GM21447 (cell line): ENCODE measurements around the gene VSTM2B.

ENCODE experiments used
- ATAC-seq: cut with Tn5 transposase; IDR thresholded peaks from one replicate; pipeline ENCODE4 v1.9.1; 2021; ENCODE audit not compliant: unreplicated experiment

VSTM2B gene

DNA sequence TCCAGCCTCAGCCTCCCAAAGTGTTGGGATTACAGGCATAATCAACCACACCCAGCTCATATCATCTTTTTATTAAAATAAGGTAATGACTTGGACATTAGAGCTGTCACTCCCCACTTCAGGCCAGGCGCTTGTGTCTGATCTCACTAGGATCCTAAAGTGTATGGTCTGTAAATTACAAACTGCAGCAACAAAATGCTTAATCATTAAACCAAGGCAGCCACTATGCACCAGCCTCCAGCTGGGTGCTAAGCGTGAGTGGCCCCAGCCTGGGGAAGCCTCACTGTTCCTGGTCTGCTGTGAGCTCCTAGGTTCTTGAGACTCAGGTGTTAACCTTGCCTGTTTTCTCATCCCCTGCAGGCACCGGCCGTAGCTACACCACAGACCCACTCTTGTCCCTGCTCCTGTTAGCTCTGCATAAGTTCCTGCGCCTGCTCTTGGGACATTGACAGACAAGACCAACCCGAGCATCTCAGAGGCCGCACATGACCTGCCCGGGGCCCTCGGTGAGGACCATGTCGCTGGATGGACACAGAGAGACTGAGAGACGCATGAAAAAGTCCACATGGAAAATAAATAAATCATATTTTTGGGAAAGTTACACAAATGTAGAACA lies 37.8 kb downstream of the VSTM2B start:
- no peak for ATAC-seq

DNA sequence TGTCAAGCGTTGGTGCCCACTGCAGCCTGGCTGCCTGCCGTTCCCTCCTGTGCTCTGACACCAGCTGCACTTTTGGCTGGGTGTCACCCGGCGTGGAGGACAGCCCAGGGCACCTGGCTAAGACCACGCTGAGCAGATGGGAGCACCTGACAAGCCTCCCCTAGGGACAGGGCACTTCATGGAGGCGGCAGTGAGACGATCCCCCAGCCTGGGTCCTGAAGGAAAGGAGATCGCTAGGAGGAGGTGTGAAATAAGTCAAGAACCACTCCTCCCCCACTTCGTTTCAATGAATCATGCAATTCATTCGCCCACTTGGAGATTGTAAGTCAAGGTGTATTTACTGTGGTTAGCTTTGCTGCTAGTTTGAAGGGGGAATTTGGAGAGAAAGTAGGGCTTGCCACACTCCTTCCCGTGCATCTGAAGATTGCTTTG lies 38.8 kb downstream of the VSTM2B start:
- ATAC-seq, result no peak

DNA sequence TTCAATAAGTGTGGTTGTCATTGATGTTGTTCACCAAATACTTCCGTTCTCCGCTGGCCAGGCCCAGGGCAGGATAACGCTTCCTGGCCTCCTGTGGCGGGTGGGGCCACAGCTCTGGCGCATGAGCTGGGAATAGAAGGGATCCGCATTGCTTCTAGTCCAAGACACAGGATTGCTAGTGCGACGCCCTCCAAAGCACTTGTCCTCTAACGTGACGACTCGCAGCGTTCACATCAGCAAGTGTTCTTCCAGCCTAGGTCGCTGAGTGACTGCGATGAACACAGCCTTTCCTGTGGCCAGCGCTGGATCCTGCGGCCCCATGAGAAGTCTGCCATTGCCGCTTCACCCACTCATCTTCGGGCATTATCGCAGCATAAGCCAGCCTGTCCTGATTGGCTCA lies 39.4 kb downstream of the VSTM2B start:
- no peak for ATAC-seq

DNA sequence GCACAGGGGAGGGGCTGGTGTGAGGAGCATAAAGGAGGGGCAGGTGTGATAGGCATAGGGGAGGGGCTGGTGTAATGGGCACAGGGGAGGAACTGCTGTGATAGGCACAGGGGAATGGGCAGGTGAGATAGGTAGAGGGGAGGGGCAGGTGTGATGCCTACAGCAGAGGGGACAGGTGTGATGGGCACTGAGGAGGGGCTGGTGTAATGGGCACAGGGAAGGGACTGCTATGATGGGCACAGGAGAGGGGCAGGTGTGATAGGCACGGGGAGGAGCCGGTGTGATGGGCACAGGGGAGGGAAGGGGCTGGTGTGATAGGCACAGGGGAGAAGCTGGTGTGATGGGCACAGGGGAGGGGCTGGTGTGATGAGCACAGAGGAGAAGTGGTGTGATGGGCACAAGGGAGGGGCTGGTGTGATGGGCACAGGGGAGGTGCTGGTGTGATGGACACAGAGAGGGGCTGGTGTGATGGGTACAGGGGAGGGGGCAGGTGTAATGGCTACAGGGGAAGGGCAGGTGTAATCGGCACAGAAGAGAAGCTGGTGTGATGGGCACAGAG lies 40.8 kb downstream of the VSTM2B start:
- no peak for ATAC-seq

DNA sequence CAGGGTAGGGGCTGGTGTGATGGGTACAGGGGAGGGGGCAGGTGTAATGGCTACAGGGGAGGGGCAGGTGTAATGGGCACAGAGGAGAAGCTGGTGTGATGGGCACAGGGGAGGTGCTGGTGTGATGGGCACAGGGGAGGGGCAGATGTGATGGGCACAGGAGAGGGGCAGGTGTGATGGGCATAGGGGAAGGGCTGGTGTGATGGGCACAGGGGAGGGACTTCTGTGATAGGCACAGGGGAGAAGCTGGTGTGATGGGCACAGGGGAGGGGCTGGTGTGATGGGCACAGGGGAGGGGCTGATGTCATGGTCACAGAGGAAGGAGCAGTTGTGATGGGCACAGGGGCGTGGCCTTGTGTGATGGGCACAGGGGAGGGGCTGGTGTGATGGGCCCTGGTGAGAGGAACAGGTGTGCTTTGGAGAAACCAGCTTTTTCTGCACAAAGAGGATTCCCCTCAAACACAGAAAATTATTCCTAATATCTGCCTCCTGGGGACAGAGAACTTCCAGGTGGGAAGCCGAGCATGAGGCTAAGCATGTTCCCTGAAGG lies 41.6 kb downstream of the VSTM2B start:
- ATAC-seq, result no peak

DNA sequence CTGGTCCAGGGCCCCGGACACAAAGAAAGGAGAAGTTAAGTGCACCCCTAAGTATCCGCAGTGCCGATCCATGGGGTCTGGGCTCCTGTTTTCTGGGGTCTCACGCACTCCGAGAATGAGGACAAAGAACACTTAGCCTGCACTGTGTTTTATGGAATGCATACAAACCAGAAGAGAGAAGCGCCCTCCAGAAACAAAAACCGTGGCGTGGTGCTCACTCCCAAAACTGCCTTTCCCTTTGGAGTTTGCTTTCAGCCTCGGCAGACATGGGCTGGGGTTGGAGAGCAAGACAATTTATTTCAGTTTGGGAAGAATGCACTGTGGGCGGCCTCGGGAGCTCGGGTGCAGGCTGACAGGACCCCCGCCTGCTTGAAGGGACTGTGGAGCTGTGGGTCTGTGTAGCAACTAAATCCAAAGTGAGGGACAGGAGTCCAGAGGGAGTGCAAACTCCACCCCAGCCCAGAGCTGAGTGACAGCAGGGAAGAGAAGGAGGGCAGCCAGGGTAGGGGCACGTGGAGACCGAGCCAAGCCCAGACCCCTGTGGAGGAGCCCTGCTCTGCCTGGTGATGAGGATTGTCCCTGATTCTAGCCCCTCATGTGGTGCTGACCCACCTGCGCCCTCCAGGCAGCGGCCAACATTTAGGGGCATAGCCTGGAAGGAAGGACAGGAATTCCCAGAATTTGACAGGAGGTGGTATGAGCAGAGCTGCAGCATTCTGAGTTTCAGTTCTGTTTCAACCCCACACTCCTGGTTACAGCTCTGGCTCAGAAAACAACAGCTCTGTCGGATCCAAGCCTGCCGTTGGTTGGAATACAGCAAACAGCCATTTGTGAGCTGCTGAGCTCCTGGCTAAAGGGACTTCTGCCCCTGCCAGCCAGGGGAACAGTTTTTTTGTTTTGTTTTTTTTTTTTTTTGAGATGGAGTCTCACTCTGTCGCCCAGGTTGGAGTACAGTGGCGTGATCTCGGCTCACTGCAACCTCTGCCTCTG lies 42.5 kb downstream of the VSTM2B start:
- no peak for ATAC-seq

DNA sequence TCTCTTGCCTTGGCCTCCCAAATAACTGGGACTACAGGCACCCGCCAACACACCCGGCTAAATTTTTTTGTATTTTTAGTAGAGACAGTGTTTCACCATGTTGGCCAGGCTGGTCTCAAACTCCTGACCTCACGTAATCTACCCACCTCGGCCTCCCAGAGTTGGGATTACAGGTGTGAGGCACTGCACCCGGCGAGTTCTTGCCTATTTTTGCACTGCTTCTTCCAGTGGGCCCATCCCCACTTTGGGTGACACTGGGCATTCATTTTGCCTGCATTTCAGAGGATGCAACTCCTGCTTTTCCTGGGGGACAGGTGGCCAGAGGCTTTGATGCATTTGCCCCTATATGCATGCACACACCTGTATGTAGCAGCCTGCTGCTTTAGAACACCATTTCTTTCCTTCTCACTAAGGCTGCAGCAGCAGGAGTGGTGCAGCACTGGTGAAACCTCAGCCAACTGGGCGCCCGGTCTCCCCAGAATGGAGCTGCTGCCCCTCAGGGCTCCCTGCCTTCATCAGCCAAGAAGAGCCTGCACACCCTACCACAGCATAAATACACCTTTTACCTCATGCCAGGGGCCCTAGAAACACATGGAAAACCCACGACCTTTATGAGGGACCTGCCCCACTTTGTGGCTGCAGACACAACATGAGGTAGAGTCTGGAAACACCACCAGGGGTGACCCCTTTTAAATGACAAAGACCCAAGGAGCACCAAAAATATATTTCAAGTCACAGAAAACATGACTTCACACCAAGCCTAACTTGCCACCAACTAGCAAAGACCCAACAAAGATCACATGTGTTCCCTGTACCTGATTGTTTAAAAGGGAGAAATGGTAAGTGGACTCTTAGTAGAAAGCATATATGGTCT lies 43.5 kb downstream of the VSTM2B start:
- ATAC-seq, result no peak

DNA sequence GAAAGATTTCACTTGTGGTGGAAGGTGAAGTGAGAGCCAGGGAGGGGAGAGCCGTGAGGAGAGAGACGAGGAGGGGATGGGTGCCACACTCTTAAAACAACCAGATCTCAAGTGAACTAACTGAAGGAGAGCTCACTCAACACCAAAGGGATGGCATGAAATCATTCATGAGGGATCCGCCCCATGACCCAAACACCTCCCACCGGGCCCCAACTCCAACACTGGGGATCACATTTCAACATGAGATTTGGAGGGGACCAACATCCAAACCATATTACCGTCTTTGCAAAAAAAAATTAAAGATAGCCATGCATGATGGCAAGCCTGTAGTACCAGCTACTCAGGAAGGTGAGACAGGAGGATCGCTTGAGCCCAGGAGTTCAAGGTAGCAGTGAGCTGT lies 45.4 kb downstream of the VSTM2B start:
- no peak for ATAC-seq

DNA sequence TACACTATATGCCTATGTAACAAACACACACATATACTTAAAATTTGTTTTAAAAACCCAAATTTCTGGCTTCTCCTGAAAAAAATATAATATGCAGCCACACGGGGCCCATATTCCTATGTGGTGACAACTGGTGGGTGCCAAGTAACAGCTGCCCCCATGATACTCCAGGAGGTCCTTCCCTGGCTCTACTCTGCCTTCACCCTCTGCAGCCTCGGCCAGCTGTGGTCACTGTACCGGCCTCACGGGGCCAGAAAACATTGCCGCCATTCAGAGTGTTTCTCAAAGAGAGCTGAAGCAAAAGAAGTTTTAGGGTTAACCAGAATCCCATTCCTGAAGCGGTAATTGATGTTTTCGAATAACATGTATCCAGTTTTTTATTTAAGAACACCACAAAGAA lies 47.7 kb downstream of the VSTM2B start:
- ATAC-seq, result no peak

DNA sequence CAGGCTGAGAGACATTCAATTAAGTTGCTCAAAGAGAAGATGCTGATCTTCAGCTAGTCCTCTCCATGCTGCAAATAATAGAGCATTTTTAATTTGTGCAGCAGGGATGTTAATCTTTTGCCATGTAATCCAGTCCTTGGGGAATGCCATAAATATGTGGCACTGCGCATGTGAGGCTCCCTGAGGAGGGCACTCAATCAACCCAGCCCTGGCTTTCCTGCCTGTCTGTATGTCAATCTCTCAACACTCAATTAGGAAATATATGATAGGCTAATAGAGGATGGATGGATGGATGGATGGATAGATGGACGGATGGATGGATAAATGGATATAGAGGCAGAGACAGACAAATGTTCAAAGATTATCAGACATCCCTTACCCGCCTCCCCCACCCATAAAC lies 48.7 kb downstream of the VSTM2B start:
- ATAC-seq, result no peak

DNA sequence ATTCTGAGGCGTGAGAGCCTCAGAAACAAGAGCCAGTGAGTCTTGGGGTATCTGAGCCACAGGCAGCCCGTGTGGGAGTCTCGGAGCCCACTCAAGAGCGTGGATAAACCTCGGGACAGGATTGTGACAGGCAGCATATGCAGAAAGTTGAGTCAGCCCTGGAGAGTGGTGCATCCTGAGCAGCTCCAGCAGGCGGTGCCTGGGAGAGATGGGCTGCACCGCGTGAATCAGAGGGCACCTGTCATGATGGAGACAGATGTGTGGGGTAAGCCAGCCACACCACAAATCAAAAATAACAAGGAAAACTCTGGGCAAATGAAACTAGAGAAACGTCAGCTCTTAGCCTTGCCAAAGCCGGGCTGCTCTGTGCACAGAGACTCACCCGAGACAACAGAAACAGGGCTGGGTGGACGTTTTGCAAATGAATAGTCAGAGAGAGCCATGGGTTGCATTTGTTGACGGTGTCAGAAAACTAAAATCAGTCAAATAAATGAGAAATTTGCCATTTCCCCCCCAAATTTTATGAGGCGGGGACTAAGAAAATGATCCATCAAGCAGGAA lies 50.3 kb downstream of the VSTM2B start:
- no peak for ATAC-seq

DNA sequence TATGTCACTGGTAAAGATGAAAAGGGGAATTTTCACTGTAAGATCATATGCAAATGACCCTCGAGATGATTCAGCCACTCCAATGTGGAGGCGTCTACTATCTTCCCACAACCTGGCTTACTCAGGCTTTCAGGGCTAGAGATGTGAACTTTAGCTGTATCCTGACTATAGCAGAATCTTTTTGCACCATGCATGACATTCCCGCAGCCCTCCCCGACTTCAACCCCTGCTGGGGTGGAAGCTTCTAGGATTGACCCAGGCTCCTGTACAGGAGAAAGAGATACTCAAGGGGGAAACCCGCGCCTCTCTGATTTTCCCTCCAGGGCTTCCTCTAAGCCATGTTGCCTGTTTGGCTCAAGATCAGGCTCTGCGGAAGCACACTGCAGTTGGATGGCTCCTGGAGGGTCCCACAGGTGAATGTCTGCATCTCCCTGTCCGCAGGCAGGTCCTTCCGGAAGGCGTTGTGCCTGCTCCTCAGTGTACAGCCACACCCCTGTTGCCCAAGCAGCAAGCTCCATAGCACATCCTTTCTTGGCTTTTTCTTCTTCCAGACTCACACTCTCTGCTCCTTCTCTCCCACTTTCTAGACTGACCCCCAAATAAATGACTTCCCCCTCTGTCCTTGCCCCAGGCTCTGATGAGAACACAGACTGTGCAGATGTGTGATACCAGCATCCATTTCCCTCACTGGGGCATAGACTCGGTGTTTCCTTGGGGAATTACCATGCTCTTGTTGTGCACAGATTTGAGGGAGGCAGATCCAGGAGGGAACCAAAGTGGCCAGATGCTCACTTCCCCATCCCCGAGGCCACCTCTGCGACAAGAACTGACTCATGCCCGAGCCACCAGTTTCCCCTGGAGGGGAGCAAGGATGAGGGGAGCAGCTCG lies 51.2 kb downstream of the VSTM2B start:
- no peak for ATAC-seq

DNA sequence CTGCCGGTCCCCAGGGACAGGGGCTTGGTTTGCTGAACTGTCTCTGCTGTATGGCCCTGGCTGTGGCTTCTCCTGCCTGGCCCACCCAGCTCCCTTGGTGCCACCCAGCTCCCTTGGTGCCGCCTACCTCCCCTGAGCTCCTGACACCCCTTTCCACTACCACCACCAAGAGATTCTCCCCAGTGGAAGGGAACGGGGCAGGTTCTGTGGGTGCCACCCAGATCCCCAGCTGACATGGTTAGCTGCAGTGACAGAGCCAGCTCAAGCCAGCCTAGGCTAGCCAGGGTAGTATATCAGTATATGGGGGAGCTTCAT lies 51.8 kb downstream of the VSTM2B start:
- ATAC-seq, result no peak

DNA sequence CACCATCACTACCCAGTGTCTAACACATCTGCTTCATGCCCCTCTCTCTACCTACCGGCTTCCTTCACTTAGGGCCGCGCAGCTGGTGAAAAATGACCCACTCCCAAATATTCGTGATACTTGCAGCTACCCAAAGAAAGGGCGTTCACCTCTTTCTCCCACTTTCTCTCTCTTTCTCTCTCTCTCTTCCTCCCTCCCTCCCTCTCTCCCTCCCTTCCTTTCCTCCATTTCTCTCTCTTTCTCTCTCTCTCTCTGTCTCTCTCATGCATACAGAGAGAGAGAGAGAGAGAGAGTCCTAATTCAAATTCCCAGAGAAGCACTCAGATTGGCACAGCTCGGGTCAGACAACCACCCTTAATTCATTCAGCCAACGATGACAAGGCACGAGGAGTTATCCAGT lies 52.6 kb downstream of the VSTM2B start:
- no peak for ATAC-seq

DNA sequence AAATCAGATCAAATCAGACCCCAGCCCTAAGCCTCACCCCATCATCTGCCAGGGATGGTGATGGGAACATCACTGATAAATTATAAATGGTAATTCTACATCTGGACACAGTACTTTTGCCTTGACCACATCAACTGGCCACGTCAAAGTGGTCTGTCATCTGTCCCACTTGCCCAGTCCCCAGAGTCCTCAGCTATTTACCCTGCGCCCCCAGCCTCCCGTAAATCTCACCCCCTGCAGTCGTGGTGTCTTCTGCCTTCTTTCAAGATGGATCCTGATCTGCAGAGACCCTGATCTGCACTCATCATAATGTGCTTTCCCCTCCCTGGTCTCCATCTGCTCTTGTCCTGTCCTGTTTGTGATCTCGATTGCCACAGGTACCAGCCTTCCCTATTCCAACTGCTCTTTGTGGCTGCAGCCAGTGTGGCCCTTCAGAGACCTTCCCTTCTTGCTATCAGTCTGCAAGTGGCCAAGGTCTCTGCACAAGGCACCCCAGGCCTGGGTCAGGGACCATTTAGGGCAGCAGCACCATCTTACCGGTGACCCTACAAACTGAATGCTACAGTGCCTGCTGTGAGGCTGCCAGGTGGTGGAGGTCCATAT lies 53.6 kb downstream of the VSTM2B start:
- no peak for ATAC-seq

DNA sequence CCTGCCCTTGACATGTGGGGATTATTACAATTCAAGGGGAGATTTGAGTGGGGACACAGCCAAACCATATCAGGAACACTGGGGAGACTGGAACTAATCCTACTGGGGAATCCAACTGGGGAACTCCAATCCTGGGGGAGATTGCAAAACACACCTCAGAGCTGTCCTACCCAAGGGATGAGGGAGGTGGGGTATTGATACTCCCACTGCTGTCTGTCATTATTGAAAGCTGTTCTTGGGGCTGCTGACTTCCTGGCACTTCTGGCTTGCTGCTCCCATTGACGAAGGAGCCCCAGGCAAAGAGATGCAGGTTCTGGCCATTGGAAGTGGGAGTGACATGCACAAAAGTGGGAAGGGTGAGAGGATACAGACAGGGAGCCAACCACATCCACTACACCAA lies 55.6 kb downstream of the VSTM2B start:
- ATAC-seq, result no peak

DNA sequence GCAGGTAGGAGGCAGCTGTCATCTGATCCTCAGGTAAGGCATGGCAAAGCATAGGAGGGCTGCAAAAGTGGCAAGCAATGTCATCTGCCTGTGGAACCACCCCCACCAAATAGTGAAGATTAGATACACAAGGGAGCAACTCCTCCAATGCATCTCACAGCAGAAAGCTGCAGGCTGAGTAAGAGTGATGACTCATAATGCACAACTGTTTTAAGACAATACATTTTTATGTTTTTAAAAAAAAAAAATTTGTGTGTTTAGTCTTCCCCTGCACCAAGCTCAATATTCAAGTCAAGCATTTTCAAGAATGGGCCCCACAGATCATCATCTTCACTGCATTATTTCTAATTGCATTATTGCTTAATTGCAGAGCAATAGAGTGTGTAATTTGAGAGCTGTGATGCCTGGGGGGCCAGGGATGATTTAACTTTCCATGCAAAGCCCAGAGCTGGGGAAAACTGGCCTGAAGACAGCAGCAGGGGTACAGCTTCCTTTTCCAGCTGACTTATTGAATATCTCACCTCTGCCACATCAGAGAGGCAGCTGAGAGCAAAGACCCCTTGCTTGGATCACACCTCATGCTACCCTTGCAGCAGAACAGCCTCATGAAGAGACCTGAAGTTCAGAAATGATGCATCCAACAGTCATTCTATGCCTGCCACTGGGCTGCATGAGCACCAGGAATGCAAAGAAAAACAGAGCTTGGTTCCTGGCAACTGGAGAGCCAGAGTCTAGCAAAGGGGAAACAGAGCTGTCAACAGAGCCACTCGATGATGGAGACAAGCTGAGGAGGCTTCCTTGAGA lies 57.6 kb downstream of the VSTM2B start:
- no peak for ATAC-seq

DNA sequence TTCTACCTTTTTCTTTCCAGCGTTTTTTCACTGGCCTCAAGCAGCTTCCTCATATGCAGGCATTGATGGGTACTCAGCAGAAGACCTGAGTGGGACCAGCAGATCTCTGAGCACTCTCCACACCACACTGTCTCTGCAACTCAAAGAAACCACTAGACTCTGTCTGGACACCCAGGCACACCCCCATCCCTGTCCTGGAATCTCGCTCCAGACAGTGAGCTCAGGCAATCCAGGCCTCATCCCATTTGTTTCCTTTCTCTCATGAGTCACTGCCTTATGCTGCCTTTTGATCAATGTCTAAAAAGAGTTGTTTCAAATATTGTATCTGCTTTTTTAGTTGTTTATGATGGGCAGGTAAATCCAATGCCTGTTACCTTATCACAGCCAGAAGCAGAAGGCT lies 60.6 kb downstream of the VSTM2B start:
- ATAC-seq, result no peak
